Rectal smooth muscle tissue (tissue), 1 donor: Measurements from ENCODE around the gene SEC16B.

Source experiments
- H3K27ac ChIP-seq: one replicate; pipeline ENCODE4 v1.7.0; 2013; ENCODE audit warnings: low read depth, low read length, inconsistent platforms
- H3K27me3 ChIP-seq: one replicate; pipeline ENCODE4 v1.7.0; 2013; ENCODE audit warnings: low read length; ENCODE audit not compliant: control insufficient read depth, insufficient read depth
- H3K36me3 ChIP-seq: one replicate; pipeline ENCODE4 v1.7.0; 2013; ENCODE audit warnings: low read length; ENCODE audit not compliant: control insufficient read depth, insufficient read depth
- H3K4me1 ChIP-seq: one replicate; pipeline ENCODE4 v1.7.0; 2013; ENCODE audit warnings: low read length; ENCODE audit not compliant: control insufficient read depth, insufficient read depth
- H3K4me3 ChIP-seq: one replicate; pipeline ENCODE4 v1.7.0; 2013; ENCODE audit warnings: low read length
- H3K9ac ChIP-seq: one replicate; pipeline ENCODE4 v1.7.0; 2013; ENCODE audit warnings: low read length

Gene SEC16B

DNA sequence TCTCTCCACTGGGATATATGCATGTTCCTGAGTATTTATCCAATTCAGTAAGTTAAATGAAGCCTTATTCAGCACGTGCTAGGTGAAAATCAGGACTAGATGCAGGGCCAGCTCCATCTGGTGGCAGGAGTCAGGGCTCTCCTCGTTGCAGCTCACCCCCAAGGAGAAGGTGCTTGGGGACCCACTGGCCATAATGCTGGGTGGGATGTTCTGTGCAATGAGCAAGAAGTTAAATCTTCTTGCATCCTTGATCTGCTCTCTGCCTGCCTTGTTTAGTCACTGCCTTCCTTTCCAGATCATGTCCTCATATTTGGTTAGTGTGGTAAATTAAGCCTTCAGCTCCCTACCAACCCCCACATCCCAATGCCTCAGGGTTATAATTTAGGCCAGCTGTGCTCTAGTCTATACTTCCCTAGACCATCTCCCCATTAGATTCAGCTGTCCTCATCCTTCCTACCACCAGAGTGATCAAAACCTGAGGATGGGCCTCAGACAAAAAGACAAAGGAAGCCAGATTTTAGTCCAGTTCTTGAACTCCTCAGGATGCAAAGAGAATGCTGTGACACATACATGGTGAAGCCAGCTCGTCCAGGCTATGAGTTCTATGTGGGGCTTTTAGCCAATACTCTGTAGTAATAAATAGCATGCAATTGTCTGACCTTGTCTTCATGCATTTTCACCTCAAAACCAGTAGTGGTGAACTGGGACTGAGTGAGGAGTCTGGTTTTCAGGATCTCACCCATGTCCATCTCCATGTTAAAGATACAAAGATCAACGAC is 55.9 kb downstream of the SEC16B start:
- H3K4me3 ChIP-seq = no peak overlapping the region
- H3K4me1 ChIP-seq = no peaks in the 10 kb centered on the region
- H3K9ac ChIP-seq = no peak overlapping the region
- H3K27ac ChIP-seq = no peak overlapping the region
- H3K27me3 ChIP-seq = no peaks in the 10 kb centered on the region
- H3K36me3 ChIP-seq = no peaks in the 10 kb centered on the region

DNA sequence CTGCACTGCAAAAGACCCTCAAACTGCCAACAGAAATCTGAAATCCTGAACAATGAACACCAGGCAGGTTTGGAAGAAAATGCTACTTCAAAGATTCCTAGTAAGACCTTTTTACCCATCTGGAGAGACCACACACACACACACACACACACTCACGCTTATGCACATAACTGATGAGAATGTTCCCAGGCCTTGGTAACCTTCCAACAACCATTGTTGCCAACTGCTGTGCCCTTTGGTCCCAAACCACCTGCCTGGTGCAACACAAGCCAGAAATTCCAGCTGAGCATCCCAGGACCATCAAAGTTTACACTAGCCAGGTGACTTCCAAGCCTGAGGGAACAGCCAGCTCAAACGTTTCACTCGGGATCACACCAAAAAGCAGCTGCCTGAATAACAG is 56.9 kb downstream of the SEC16B start:
- Histone ChIP-seq H3K9ac (no peak overlapping the region), H3K27me3 (no peaks in the 10 kb centered on the region), H3K4me3 (no peak overlapping the region), H3K4me1 (no peaks in the 10 kb centered on the region), H3K27ac (no peak overlapping the region), H3K36me3 (no peaks in the 10 kb centered on the region)

DNA sequence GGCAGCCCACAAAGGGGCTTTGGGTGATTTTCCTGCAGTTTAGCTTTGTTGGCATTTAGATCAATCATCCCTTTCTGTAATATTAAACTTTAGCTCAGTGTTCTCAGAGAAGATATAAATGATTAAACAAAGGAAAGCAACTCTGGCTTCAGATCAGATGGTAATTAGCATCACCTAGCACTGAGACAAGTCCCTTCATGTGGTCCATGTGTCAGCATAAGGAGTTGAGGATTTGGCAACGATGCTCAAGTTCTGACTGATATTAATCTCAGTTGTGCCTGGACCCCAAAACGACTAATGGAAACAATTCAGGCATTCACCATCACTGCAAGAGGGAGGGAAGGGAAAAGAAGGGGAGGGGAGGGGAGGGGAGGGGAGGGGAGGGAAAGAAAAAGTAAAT is 60.4 kb downstream of the SEC16B start:
- Histone ChIP-seq H3K4me1 (no peaks in the 10 kb centered on the region), H3K27ac (no peak overlapping the region), H3K27me3 (no peaks in the 10 kb centered on the region), H3K4me3 (no peak overlapping the region), H3K9ac (no peak overlapping the region), H3K36me3 (no peaks in the 10 kb centered on the region)

DNA sequence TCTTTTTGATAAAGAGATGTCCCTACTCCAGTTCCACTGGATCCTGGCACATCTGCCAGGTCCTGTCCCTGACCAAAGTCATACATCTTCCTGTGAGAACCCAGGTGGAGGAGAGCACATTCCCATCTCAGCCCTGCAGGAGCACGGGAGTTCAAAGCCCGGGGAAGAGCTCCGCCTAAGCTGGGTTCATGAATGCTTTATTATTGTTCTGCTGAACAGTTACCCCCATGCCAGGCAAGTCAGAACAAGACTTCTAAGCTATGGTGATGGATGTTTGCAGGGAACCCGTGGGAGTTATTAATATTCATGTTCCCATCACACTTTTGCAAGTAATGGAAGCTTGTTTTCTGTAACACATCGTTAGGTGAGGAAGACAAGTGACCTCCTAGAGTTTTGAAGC is 62.9 kb downstream of the SEC16B start:
- Histone ChIP-seq H3K4me1 (no peaks in the 10 kb centered on the region), H3K27ac (no peak overlapping the region), H3K36me3 (no peaks in the 10 kb centered on the region), H3K27me3 (no peaks in the 10 kb centered on the region), H3K4me3 (no peak overlapping the region), H3K9ac (no peak overlapping the region)

DNA sequence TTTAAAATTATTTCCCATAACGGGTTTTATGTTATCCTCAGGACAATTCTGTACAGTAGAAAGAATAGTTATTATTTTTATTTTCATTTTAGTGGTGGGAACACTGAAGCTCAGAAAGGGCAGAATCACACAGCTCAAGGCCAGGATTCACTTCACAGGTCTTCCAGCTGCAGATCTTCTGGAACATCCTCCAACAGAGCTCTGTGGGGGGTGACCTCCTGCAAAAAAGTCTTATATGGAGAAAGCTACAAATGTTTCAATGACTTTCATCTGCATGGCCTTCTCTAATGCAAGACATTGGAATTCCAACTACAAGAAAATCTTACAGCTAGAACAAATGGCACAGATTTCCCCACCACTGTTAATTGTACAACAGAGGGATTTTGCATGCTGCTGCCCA is 64.2 kb downstream of the SEC16B start:
- Histone ChIP-seq H3K9ac (no peak overlapping the region), H3K4me3 (no peak overlapping the region), H3K27ac (no peak overlapping the region), H3K36me3 (no peaks in the 10 kb centered on the region), H3K4me1 (no peaks in the 10 kb centered on the region), H3K27me3 (no peaks in the 10 kb centered on the region)

DNA sequence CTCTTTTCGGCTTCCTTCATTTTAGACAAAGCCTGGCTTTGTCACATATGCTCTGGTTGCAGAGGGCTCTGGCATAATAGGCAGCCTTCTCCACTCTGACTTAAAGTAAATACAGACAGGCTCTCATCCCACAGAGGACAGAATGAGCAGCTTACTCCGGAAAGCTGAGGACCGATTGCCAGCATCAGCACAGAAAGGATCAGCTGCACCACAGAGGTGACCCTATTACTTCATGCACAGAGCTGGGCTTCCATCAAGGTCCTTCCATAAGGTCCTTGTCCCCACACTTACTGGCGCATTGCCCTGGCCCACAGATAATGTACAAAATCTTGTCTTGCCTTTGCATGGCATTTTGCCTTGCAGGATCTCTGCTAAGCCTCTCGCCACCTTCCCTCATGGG is 67.6 kb downstream of the SEC16B start:
- H3K27ac ChIP-seq = no peak overlapping the region
- H3K27me3 ChIP-seq = no peaks in the 10 kb centered on the region
- no peak overlapping the region for H3K9ac ChIP-seq
- H3K4me1 ChIP-seq = no peaks in the 10 kb centered on the region
- H3K4me3 ChIP-seq = no peak overlapping the region
- H3K36me3 ChIP-seq = no peaks in the 10 kb centered on the region

DNA sequence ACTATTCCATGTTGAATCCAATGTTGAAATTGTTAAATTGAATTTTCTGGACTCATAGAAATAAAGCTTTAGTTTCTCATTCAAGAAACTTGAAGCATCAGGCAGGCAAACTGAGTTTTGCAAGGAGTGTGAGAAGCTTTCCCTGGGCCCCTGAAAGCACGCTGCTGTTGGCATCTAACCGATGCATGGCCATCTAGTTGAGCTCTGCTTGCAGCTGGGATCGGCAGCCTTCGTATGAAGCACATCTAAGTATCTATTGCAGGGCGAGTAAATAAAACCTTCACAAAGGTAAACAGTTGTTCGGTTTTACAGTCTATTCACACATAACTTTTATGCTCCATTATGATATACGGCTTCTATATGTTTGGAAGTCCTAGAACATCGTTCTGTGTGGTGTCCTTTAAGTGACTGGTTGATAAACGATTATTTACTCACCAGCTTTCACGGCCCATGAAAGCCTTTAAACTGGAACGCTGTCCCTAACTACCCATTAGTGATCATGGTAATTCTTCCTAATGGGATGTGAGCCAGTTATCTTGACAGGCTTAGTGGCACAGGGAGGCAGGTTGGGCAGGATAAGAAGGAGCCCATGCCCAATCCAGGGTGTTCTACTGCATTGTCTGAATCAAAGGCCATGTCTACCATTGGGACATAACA is 71.7 kb downstream of the SEC16B start:
- H3K4me1 ChIP-seq = no peaks in the 10 kb centered on the region
- H3K36me3 ChIP-seq = no peaks in the 10 kb centered on the region
- H3K27me3 ChIP-seq = no peaks in the 10 kb centered on the region
- no peak overlapping the region for H3K27ac ChIP-seq
- H3K4me3 ChIP-seq = no peak overlapping the region
- no peak overlapping the region for H3K9ac ChIP-seq

DNA sequence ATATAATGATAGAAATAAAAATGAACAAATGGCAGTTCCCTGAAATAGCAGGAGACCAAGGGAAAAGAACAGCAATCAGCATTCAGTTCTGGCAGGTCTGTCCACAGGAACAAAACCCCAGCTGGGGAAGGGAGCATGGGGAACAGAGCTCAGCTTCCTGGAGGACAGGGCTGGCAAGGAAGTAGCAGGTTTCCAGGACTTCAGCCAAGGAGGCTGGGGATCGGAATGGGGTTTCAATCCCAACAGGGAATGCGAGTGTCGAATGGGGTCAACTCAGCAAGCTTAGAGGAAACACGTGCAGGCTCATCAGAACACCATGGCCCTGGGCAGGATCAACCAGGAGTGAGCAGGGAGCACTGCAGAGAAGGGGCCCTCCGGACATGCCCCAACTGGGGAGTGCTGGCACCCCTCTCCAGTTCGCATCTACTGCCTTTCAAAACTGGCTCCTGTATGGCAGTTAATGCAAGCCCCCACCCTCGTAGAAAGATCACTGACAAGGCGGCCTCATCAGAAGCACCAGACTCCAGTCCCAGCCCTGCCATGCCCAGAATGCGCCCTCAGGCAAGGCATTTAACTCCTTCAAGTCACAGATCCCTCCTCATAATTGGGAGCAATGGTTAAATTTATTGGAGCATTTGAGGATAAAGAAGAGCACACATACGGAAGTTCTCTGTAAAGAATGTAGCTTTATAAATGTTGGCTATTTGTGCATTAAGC is 72.4 kb downstream of the SEC16B start:
- no peak overlapping the region for H3K27ac ChIP-seq
- H3K27me3 ChIP-seq = no peaks in the 10 kb centered on the region
- no peaks in the 10 kb centered on the region for H3K4me1 ChIP-seq
- H3K9ac ChIP-seq = no peak overlapping the region
- H3K4me3 ChIP-seq = no peak overlapping the region
- no peaks in the 10 kb centered on the region for H3K36me3 ChIP-seq
